ENCODE data around the gene SPRN.

DNA sequence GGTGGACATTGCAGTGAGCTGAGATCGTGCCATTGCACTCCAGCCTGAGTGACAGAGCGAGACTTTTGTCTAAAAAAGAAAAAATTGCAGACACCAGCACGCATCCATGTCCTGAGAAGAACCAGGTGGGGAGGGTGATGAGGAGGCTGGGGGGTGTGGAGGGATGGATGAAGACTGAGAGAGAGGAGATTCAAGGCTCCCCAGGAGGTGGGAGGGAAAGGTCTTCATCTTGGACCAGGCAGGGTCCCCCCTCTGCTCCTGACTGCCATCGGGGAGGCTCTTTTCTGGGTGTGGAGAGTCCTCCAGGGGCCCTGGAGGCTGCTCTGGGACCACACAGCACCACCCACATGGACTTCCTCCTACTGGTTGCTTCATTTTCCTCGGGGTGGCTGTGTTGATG lies 30.8 kb upstream of the SPRN start:
- TF ChIP-seq CTCF (IDR thresholded peaks at IDR 0.05) (no peak), POLR2A (IDR thresholded peaks at IDR 0.05) (no peak)

Measured in heart left ventricle (tissue), 13 donors.